Measurements from ENCODE around the gene SUN5.

The SUN5 gene

DNA sequence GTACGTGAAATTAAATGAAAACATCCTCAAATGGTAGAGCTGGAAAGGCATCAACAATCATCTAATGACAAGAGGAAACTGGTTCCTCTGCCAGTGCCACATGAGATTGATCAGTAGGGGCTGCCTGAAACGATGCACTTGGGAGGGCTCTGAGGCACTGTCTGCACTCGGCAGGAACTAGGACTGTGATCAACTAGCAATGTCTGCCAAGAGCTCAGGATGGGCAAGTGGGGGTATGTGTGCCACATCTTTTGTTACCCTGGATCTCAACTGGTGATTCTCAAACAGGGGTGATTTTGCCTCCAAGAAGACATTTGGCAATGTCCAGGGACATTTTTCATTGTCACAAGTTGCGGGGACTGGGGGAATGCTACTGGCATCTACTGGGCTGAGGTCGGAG lies 29.1 kb upstream of the SUN5 start:
- Histone ChIP-seq H4K91ac (ENCODE audit: low read depth, low read length) (no peak overlapping the region), H2BK120ac (ENCODE audit: insufficient read depth, low read length, poor library complexity) (no peak overlapping the region), H3K4me1 (ENCODE audit: control insufficient read depth in 1 of 2, insufficient read depth in 2 of 2, low read length in 2 of 2) (no peaks in the 10 kb centered on the region), H3K79me2 (ENCODE audit: control insufficient read depth, insufficient read depth, low read length, poor library complexity) (no peaks in the 10 kb centered on the region), H3K4me3 (ENCODE audit: low read depth, low read length) (no peak overlapping the region), H2AK5ac (ENCODE audit: low read length) (no peak overlapping the region), H3K9me3 (ENCODE audit: insufficient read depth, low read depth, low read length) (no peaks in the 10 kb centered on the region), H3K9ac (ENCODE audit: low read length) (no peak overlapping the region), H2BK5ac (ENCODE audit: low read depth, low read length, poor library complexity) (no peak overlapping the region), H4K8ac (ENCODE audit: low read depth, low read length) (no peak overlapping the region), H3K4me2 (ENCODE audit: low read length) (no peak overlapping the region), H2AFZ (ENCODE audit: insufficient read depth, low read length, poor library complexity) (no peak overlapping the region), H3K14ac (ENCODE audit: low read length) (no peak overlapping the region), H3K23ac (ENCODE audit: low read length) (no peak overlapping the region), H3K36me3 (ENCODE audit: control insufficient read depth in 1 of 2, insufficient read depth in 2 of 2, low read length in 2 of 2) (no peaks in the 10 kb centered on the region), H3K18ac (ENCODE audit: low read length) (no peak overlapping the region), H2BK12ac (ENCODE audit: low read length) (no peak overlapping the region), H3K4ac (ENCODE audit: low read depth, low read length) (no peak overlapping the region), H3K79me1 (ENCODE audit: low read length) (no peaks in the 10 kb centered on the region), H4K12ac (ENCODE audit: low read depth, low read length) (no peak overlapping the region), H3K27me3 (ENCODE audit: insufficient read depth, low read length) (no peaks in the 10 kb centered on the region), H3K27ac (ENCODE audit: low read depth, low read length) (no peak overlapping the region)
- no peak for DNase-seq
- WGBS (ENCODE audit: extremely low coverage, insufficient coverage, insufficient read length), result no CpG with 5 or more reads among the region's 5 CpGs

- Histone ChIP-seq H3K79me1 (ENCODE audit: low read length) (no peaks in the 10 kb centered on the region), H3K23ac (ENCODE audit: low read length) (no peak overlapping the region), H3K4me2 (ENCODE audit: low read length) (no peak overlapping the region), H3K14ac (ENCODE audit: low read length) (no peak overlapping the region), H3K9me3 (ENCODE audit: insufficient read depth, low read depth, low read length) (no peaks in the 10 kb centered on the region), H4K12ac (ENCODE audit: low read depth, low read length) (no peak overlapping the region), H4K91ac (ENCODE audit: low read depth, low read length) (no peak overlapping the region), H3K27ac (ENCODE audit: low read depth, low read length) (no peak overlapping the region), H4K8ac (ENCODE audit: low read depth, low read length) (no peak overlapping the region), H2AK5ac (ENCODE audit: low read length) (no peak overlapping the region), H2BK12ac (ENCODE audit: low read length) (no peak overlapping the region), H3K27me3 (ENCODE audit: insufficient read depth, low read length) (no peaks in the 10 kb centered on the region), H3K9ac (ENCODE audit: low read length) (no peak overlapping the region), H3K4me1 (ENCODE audit: control insufficient read depth in 1 of 2, insufficient read depth in 2 of 2, low read length in 2 of 2) (no peaks in the 10 kb centered on the region), H3K36me3 (ENCODE audit: control insufficient read depth in 1 of 2, insufficient read depth in 2 of 2, low read length in 2 of 2) (no peaks in the 10 kb centered on the region), H3K79me2 (ENCODE audit: control insufficient read depth, insufficient read depth, low read length, poor library complexity) (no peaks in the 10 kb centered on the region), H3K18ac (ENCODE audit: low read length) (no peak overlapping the region), H2BK5ac (ENCODE audit: low read depth, low read length, poor library complexity) (no peak overlapping the region), H2BK120ac (ENCODE audit: insufficient read depth, low read length, poor library complexity) (no peak overlapping the region), H2AFZ (ENCODE audit: insufficient read depth, low read length, poor library complexity) (no peak overlapping the region), H3K4ac (ENCODE audit: low read depth, low read length) (no peak overlapping the region), H3K4me3 (ENCODE audit: low read depth, low read length) (no peak overlapping the region)
- WGBS (ENCODE audit: extremely low coverage, insufficient coverage, insufficient read length), result no CpG with 5 or more reads among the region's 6 CpGs
- DNase-seq, result no peak
Measured at GRCh38 chr20:33032555-33032954, 28.3 kb upstream of the SUN5 start.

DNA sequence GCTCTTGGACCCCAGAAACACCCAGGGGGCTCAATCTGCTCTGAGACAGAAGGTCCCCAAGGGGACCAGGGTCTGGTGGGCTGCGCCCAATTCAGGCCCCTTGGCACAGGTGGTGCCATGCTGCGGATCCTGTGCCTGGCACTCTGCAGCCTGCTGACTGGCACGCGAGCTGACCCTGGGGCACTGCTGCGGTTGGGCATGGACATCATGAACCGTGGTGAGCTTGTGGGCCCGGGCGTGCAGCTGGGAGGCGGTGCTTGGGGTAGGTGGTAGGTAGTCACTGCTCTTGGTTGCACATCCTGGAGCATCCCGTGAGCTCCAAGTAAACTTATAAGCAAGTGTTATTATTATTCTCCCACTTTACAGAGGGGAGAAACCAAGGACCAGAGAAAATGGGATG lies 27.3 kb upstream of the SUN5 start, which contains the start of gene BPIFB6:
BPIFB6 (plus strand) TSS at position 118 of the 400 bp plus-strand sequence; CDS start at position 118, 0 bp downstream.
- Histone ChIP-seq H2AFZ (ENCODE audit: insufficient read depth, low read length, poor library complexity) (no peak within 1 kb of the TSS), H3K27me3 (ENCODE audit: insufficient read depth, low read length) (no peaks in the 10 kb centered on the region), H2BK120ac (ENCODE audit: insufficient read depth, low read length, poor library complexity) (no peak within 1 kb of the TSS), H3K36me3 (ENCODE audit: control insufficient read depth in 1 of 2, insufficient read depth in 2 of 2, low read length in 2 of 2) (no peaks in the 10 kb centered on the region), H3K18ac (ENCODE audit: low read length) (no peak within 1 kb of the TSS), H3K4me1 (ENCODE audit: control insufficient read depth in 1 of 2, insufficient read depth in 2 of 2, low read length in 2 of 2) (no peaks in the 10 kb centered on the region), H4K91ac (ENCODE audit: low read depth, low read length) (no peak within 1 kb of the TSS), H3K23ac (ENCODE audit: low read length) (no peak within 1 kb of the TSS), H4K12ac (ENCODE audit: low read depth, low read length) (no peak within 1 kb of the TSS), H2BK5ac (ENCODE audit: low read depth, low read length, poor library complexity) (no peak within 1 kb of the TSS), H2AK5ac (ENCODE audit: low read length) (no peak within 1 kb of the TSS), H3K9ac (ENCODE audit: low read length) (no peak within 1 kb of the TSS), H3K79me1 (ENCODE audit: low read length) (no peaks in the 10 kb centered on the region), H3K4me2 (ENCODE audit: low read length) (no peak within 1 kb of the TSS), H3K79me2 (ENCODE audit: control insufficient read depth, insufficient read depth, low read length, poor library complexity) (no peaks in the 10 kb centered on the region), H3K9me3 (ENCODE audit: insufficient read depth, low read depth, low read length) (no peaks in the 10 kb centered on the region), H3K4me3 (ENCODE audit: low read depth, low read length) (no peak within 1 kb of the TSS), H3K27ac (ENCODE audit: low read depth, low read length) (no peak within 1 kb of the TSS), H3K4ac (ENCODE audit: low read depth, low read length) (no peak within 1 kb of the TSS), H4K8ac (ENCODE audit: low read depth, low read length) (no peak within 1 kb of the TSS), H3K14ac (ENCODE audit: low read length) (no peak within 1 kb of the TSS), H2BK12ac (ENCODE audit: low read length) (no peak within 1 kb of the TSS)
- no CpG with 5 or more reads among the region's 10 CpGs for WGBS (ENCODE audit: extremely low coverage, insufficient coverage, insufficient read length)
- DNase-seq, result no peak

GRCh38 chr20:33030569-33030968 lies 26.3 kb upstream of the SUN5 start:
- H2AFZ ChIP-seq (ENCODE audit: insufficient read depth, low read length, poor library complexity), result no peak overlapping the region
- H3K18ac ChIP-seq (ENCODE audit: low read length), result no peak overlapping the region
- H3K79me2 ChIP-seq (ENCODE audit: control insufficient read depth, insufficient read depth, low read length, poor library complexity), result no peaks in the 10 kb centered on the region
- no peak overlapping the region for H4K12ac ChIP-seq (ENCODE audit: low read depth, low read length)
- no peak overlapping the region for H4K8ac ChIP-seq (ENCODE audit: low read depth, low read length)
- no peaks in the 10 kb centered on the region for H3K36me3 ChIP-seq (ENCODE audit: control insufficient read depth in 1 of 2, insufficient read depth in 2 of 2, low read length in 2 of 2)
- DNase-seq, result no peak
- no peak overlapping the region for H2BK120ac ChIP-seq (ENCODE audit: insufficient read depth, low read length, poor library complexity)
- no peak overlapping the region for H3K27ac ChIP-seq (ENCODE audit: low read depth, low read length)
- H3K4me2 ChIP-seq (ENCODE audit: low read length), result no peak overlapping the region
- H3K27me3 ChIP-seq (ENCODE audit: insufficient read depth, low read length), result no peaks in the 10 kb centered on the region
- no peak overlapping the region for H3K14ac ChIP-seq (ENCODE audit: low read length)
- no peak overlapping the region for H4K91ac ChIP-seq (ENCODE audit: low read depth, low read length)
- H3K9me3 ChIP-seq (ENCODE audit: insufficient read depth, low read depth, low read length), result no peaks in the 10 kb centered on the region
- no peak overlapping the region for H2BK12ac ChIP-seq (ENCODE audit: low read length)
- no peak overlapping the region for H2AK5ac ChIP-seq (ENCODE audit: low read length)
- H3K79me1 ChIP-seq (ENCODE audit: low read length), result no peaks in the 10 kb centered on the region
- no peak overlapping the region for H3K4me3 ChIP-seq (ENCODE audit: low read depth, low read length)
- H3K4me1 ChIP-seq (ENCODE audit: control insufficient read depth in 1 of 2, insufficient read depth in 2 of 2, low read length in 2 of 2), result no peaks in the 10 kb centered on the region
- H2BK5ac ChIP-seq (ENCODE audit: low read depth, low read length, poor library complexity), result no peak overlapping the region
- WGBS (ENCODE audit: extremely low coverage, insufficient coverage, insufficient read length), result no CpG with 5 or more reads among the region's 6 CpGs
- H3K4ac ChIP-seq (ENCODE audit: low read depth, low read length), result no peak overlapping the region
- H3K9ac ChIP-seq (ENCODE audit: low read length), result no peak overlapping the region
- H3K23ac ChIP-seq (ENCODE audit: low read length), result no peak overlapping the region

Data from trophoblast cell (in vitro differentiated cells and primary cell).